Neural cell (in vitro differentiated cells): ENCODE data around the gene PCP2. TPM values are rescaled to one million over a fixed set of nuclear protein-coding genes. Genes with fewer than 3 reads are reported as not detected.

Experiments
- H2AFZ ChIP-seq: fragments of 200-600, 300-800 bp; sonication (generic), shearing (Covaris generic); 2 replicates; pipeline ENCODE4 v1.6.0; 2014; ENCODE audit warnings: low read depth, mild to moderate bottlenecking, antibody characterized with exemption, low read length, moderate library complexity
- H3F3A ChIP-seq: fragments of 200-600 bp; shearing (Covaris generic); 2 replicates; pipeline ENCODE4 v1.6.1; 2016; ENCODE audit warnings: mild to moderate bottlenecking, moderate library complexity, mixed read lengths, antibody characterized with exemption, low read length; ENCODE audit not compliant: insufficient read depth, poor library complexity, severe bottlenecking
- H3K27ac ChIP-seq: fragments of 200-600, 300-800 bp; sonication (generic), shearing (Covaris generic); 2 replicates; pipeline ENCODE4 v1.5.1; 2014; ENCODE audit warnings: mild to moderate bottlenecking, low read length, moderate library complexity
- H3K27me3 ChIP-seq: fragments of 300-800, 200-600 bp; sonication (generic), shearing (Covaris generic); 2 replicates; pipeline ENCODE4 v1.6.0; 2014; ENCODE audit warnings: mild to moderate bottlenecking, low read depth, low read length, moderate library complexity; ENCODE audit not compliant: insufficient read depth
- H3K36me3 ChIP-seq: fragments of 300-800, 200-600 bp; sonication (generic), shearing (Covaris generic); 2 replicates; pipeline ENCODE4 v1.5.1; 2014; ENCODE audit warnings: mild to moderate bottlenecking, antibody characterized with exemption, low read length, moderate library complexity; ENCODE audit not compliant: insufficient read depth
- H3K4me2 ChIP-seq: fragments of 300-800, 200-600 bp; sonication (generic), shearing (Covaris generic); 2 replicates; pipeline ENCODE4 v1.6.0; 2014; ENCODE audit warnings: mild to moderate bottlenecking, low read length
- H3K4me3 ChIP-seq: fragments of 300-800, 200-600 bp; sonication (generic), shearing (Covaris generic); 2 replicates; pipeline ENCODE4 v1.5.1; 2014; ENCODE audit warnings: mild to moderate bottlenecking, low read length, moderate library complexity
- H3K79me2 ChIP-seq: fragments of 200-600 bp; shearing (Covaris generic); replicated peaks from 2 replicates; pipeline ENCODE4 v1.6.0; 2014; ENCODE audit warnings: mild to moderate bottlenecking, low read length, moderate library complexity; ENCODE audit not compliant: insufficient read depth
- H3K9ac ChIP-seq: fragments of 300-800, 200-600 bp; sonication (generic), shearing (Covaris generic); 2 replicates; pipeline ENCODE4 v1.6.1; 2016; ENCODE audit warnings: mild to moderate bottlenecking, low read length, mixed read lengths
- H3K9me2 ChIP-seq: fragments of 200-600 bp; shearing (Covaris generic); 2 replicates; pipeline ENCODE4 v1.6.1; 2016; ENCODE audit warnings: mild to moderate bottlenecking, low read length, mixed read lengths; ENCODE audit not compliant: insufficient read depth
- H3K9me3 ChIP-seq: fragments of 200-600, 300-800 bp; sonication (generic), shearing (Covaris generic); 2 replicates; pipeline ENCODE4 v1.6.1; 2016; ENCODE audit warnings: mild to moderate bottlenecking, mixed run types, low read length, moderate library complexity, mixed read lengths
- H4K20me1 ChIP-seq: fragments of 200-600 bp; shearing (Covaris generic); 2 replicates; pipeline ENCODE4 v1.6.1; 2016; ENCODE audit warnings: mild to moderate bottlenecking, mixed run types; ENCODE audit not compliant: insufficient read depth
- CTCF ChIP-seq: fragments of 450-650 bp; IDR thresholded peaks from 2 replicates; pipeline ENCODE4 v1.5.1; 2014; ENCODE audit warnings: antibody characterized with exemption, mild to moderate bottlenecking, moderate library complexity; ENCODE audit not compliant: poor library complexity, severe bottlenecking
- EP300 ChIP-seq: fragments of 450-650 bp; conservative IDR thresholded peaks from 2 replicates; pipeline ENCODE4 v1.6.1; 2014; ENCODE audit warnings: antibody characterized with exemption, mild to moderate bottlenecking, moderate library complexity; ENCODE audit not compliant: poor library complexity, severe bottlenecking
- EZH2 ChIP-seq: fragments of 200-600, 300-800 bp; shearing (Covaris generic), sonication (generic); IDR thresholded peaks from 2 replicates; pipeline ENCODE4 v1.6.1; 2014; ENCODE audit warnings: antibody characterized with exemption, low read length, borderline replicate concordance, mild to moderate bottlenecking; ENCODE audit not compliant: insufficient read depth, poor library complexity, severe bottlenecking
- MXI1 ChIP-seq: fragments of 450-650 bp; conservative IDR thresholded peaks from 2 replicates; pipeline ENCODE4 v1.6.1; 2014; ENCODE audit warnings: antibody characterized with exemption, mild to moderate bottlenecking; ENCODE audit not compliant: poor library complexity, severe bottlenecking
- POLR2AphosphoS5 ChIP-seq: IDR thresholded peaks from 2 replicates; pipeline ENCODE4 v1.6.1; 2012
- RAD21 ChIP-seq: fragments of 450-650 bp; conservative IDR thresholded peaks from 2 replicates; pipeline ENCODE4 v1.6.1; 2014; ENCODE audit warnings: antibody characterized with exemption, mild to moderate bottlenecking, moderate library complexity
- REST ChIP-seq: IDR thresholded peaks from 2 replicates; pipeline ENCODE4 v1.6.1; 2012; ENCODE audit warnings: borderline replicate concordance
- SMC3 ChIP-seq: fragments of 450-650 bp; conservative IDR thresholded peaks from 2 replicates; pipeline ENCODE4 v1.6.1; 2014; ENCODE audit warnings: antibody characterized with exemption, mild to moderate bottlenecking, moderate library complexity; ENCODE audit not compliant: poor library complexity
- TAF1 ChIP-seq: IDR thresholded peaks from 2 replicates; pipeline ENCODE4 v1.6.1; 2012; ENCODE audit warnings: low read depth
- polyA plus RNA-seq: library from polyadenylated mRNA; depleted of rRNA; stranded (reverse); fragments of >200 nt; gene quantifications from 2 replicates; pipeline ENCODE4 v1.2.3, GENCODE V29; 2014

Gene PCP2
- polyA plus RNA-seq, 1 donor from 2014 or later = not detected

GRCh38 chr19:7627166-7627565, 6.4 kb downstream of the PCP2 start:
- no peak for TF ChIP-seq CTCF
- TF ChIP-seq REST = no peak
- TF ChIP-seq EZH2 = no peak
- no peak for TF ChIP-seq SMC3
- TF ChIP-seq MXI1 = no peak
- TF ChIP-seq POLR2AphosphoS5 = no peak
- no peak for TF ChIP-seq TAF1
- TF ChIP-seq EP300 = no peak
- no peak for TF ChIP-seq RAD21
- Histone ChIP-seq H3K9ac (no peak overlapping the region), H3K36me3 (no peaks in the 10 kb centered on the region), H3K9me2 (no peaks in the 10 kb centered on the region), H3K27ac (no peak overlapping the region), H3K27me3 (no peaks in the 10 kb centered on the region), H3K79me2 (peaks cover 33% of the 10 kb centered on the region), H3F3A (no peaks in the 10 kb centered on the region), H3K4me3 (no peak overlapping the region), H3K9me3 (no peaks in the 10 kb centered on the region), H2AFZ (no peak overlapping the region), H4K20me1 (no peaks in the 10 kb centered on the region), H3K4me2 (no peak overlapping the region)

GRCh38 chr19:7625763-7626372, 7.7 kb downstream of the PCP2 start:
- TF ChIP-seq MXI1 = no peak
- no peak for TF ChIP-seq EZH2
- no peak for TF ChIP-seq EP300
- no peak for TF ChIP-seq CTCF
- no peak for TF ChIP-seq RAD21
- TF ChIP-seq POLR2AphosphoS5 = no peak
- no peak for TF ChIP-seq TAF1
- TF ChIP-seq SMC3 = no peak
- TF ChIP-seq REST = no peak
- Histone ChIP-seq H3K9ac (no peak overlapping the region), H3K27me3 (no peaks in the 10 kb centered on the region), H4K20me1 (no peaks in the 10 kb centered on the region), H3K27ac (no peak overlapping the region), H3K9me3 (no peaks in the 10 kb centered on the region), H3K4me3 (no peak overlapping the region), H3F3A (no peaks in the 10 kb centered on the region), H3K36me3 (no peaks in the 10 kb centered on the region), H2AFZ (no peak overlapping the region), H3K79me2 (peaks cover 32% of the 10 kb centered on the region), H3K4me2 (no peak overlapping the region), H3K9me2 (no peaks in the 10 kb centered on the region)
